HUES64 (cell line): Measurements from ENCODE around the gene RASSF1. TPM values are rescaled to one million over a fixed set of nuclear protein-coding genes. Genes with fewer than 3 reads are reported as not detected.

ENCODE experiments used
- H3K27ac ChIP-seq: 2 replicates; pipeline ENCODE4 v1.7.0; 2013; ENCODE audit warnings: low read depth, low read length, inconsistent platforms
- H3K27me3 ChIP-seq: 2 replicates; pipeline ENCODE4 v1.6.1; 2013; ENCODE audit warnings: mild to moderate bottlenecking, low read length; ENCODE audit not compliant: insufficient read depth
- H3K36me3 ChIP-seq: 2 replicates; pipeline ENCODE4 v1.6.1; 2013; ENCODE audit warnings: mild to moderate bottlenecking, low read length; ENCODE audit not compliant: insufficient read depth
- H3K4me1 ChIP-seq: 2 replicates; pipeline ENCODE4 v1.6.1; 2013; ENCODE audit warnings: mild to moderate bottlenecking, low read length, moderate library complexity; ENCODE audit not compliant: insufficient read depth
- H3K4me3 ChIP-seq: 2 replicates; pipeline ENCODE4 v1.5.1; 2013; ENCODE audit warnings: mild to moderate bottlenecking, low read length, moderate library complexity
- H3K9ac ChIP-seq: 2 replicates; pipeline ENCODE4 v1.6.1; 2013; ENCODE audit warnings: mild to moderate bottlenecking, low read depth, low read length
- H3K9me3 ChIP-seq: 2 replicates; pipeline ENCODE4 v1.6.1; 2013; ENCODE audit warnings: low read depth, low read length; ENCODE audit not compliant: insufficient read depth
- WGBS: fragments of 150-250, 120-280 bp; methylation state at CpG from one replicate; pipeline ENCODE4 v1.1.7; 2013; ENCODE audit warnings: missing lambda C conversion rate; 5-methylcytosine and 5-hydroxymethylcytosine counted together
- polyA plus RNA-seq, 2 experiments: library from polyadenylated mRNA; stranded (reverse); fragments of 50-300 nt; gene quantifications; one replicate each; pipeline ENCODE4 v1.2.3, GENCODE V29; 2013

RASSF1 gene
- 8.6 TPM for polyA plus RNA-seq (2013, experiment 1 of 2)
- 8.4 TPM for polyA plus RNA-seq (2013, experiment 2 of 2)

DNA sequence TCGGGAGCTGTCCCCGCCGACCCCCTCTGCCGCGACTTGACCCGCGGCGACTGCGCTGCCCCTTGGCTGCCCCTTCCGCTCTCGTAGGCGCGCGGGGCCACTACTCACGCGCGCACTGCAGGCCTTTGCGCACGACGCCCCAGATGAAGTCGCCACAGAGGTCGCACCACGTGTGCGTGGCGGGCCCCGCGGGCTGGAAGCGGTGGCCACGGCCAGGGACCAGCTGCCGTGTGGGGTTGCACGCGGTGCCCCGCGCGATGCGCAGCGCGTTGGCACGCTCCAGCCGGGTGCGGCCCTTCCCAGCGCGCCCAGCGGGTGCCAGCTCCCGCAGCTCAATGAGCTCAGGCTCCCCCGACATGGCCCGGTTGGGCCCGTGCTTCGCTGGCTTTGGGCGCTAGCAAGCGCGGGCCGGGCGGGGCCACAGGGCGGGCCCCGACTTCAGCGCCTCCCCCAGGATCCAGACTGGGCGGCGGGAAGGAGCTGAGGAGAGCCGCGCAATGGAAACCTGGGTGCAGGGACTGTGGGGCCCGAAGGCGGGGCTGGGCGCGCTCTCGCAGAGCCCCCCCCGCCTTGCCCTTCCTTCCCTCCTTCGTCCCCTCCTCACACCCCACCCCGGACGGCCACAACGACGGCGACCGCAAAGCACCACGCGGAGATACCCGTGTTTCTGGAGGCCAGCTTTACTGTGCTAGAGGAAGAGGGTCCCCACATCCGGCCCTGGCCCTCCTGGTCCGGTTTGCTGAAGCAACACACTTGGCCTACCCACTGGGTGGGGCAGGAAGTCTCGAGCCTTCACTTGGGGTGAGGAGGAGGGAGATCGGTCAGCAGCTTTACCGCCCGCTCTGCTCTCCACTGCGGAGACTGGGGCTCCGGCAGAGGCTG, at the start of gene RASSF1:
TSS of gene RASSF1 (minus strand) at position 389 of the 882 bp plus-strand sequence. CDS start at position 358, 31 bp downstream.
- 8% methylated on average over 85 of the region's 85 CpGs for WGBS
- peak within 1 kb of the TSS; percentile 57 for H3K4me3 ChIP-seq
- peak within 1 kb of the TSS; percentile 39; the same call in 1 of the 2 replicates for H3K9ac ChIP-seq
- no peaks in the 10 kb centered on the region for H3K9me3 ChIP-seq
- H3K36me3 ChIP-seq = no peaks in the 10 kb centered on the region
- peaks cover 64% of the 10 kb centered on the region for H3K27me3 ChIP-seq
- no peak within 1 kb of the TSS for H3K27ac ChIP-seq
- H3K4me1 ChIP-seq = 0 out of 2 replicates have a peak, but pooled peaks cover 12% of the 10 kb centered on the region

DNA sequence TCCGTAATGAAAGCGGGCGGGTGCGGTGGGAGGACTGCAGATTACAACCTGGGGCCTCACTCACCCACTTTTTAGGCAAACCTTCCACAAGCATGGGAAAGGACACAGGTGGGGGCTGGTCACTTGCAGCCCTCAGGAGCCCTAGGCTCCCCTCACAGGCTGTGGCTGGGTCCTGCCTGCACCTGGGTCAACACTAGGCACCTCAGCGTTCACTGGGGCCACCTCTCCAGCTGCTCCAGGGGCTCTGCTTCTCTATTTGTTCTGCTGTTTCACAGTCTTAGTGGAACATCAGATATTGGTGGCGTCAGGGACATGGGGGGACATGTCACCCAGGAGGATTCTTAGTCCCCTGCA, 48.8 kb upstream of the RASSF1 start:
- Histone ChIP-seq H3K4me3 (no peak overlapping the region), H3K9ac (no peak overlapping the region), H3K9me3 (no peaks in the 10 kb centered on the region), H3K27ac (no peak overlapping the region), H3K4me1 (no peaks in the 10 kb centered on the region), H3K27me3 (no peaks in the 10 kb centered on the region), H3K36me3 (no peaks in the 10 kb centered on the region)
- WGBS = 92% methylated on average over 6 of the region's 6 CpGs

DNA sequence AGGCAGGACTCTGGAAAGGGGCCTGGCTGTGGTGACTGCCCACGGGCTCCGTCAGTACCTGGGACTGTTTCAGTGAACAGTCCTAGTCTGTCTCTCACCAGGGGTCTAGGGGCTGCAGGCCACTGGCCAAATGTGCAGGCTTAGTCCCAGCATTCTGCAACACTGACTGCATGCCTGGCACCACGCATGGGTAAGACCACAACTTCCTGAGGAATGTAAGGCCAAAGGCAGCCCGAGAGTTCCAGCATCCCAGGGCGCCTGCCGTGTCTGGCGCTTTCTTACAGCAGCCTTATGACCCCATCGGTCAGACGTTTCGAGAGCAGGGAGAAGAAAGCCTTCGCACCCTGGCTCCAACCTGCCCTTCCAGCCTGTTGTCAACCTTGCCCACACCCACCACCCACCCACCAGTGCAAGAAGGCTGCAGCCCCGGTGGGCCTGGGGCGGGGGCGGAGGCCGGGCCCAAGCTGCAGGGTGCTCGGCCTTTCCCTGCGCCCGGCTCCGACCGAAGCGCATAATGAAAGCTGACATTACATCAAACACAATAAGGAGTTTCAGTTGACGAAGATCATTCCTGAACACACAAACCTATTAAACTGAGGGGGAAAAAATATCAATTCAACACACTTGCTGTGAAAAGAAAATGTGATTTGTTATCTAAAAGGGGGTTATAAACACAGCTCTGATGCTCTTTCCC, 48.2 kb upstream of the RASSF1 start:
- Histone ChIP-seq H3K4me3 (no peak overlapping the region), H3K9me3 (no peaks in the 10 kb centered on the region), H3K36me3 (no peaks in the 10 kb centered on the region), H3K27ac (no peak overlapping the region), H3K4me1 (no peaks in the 10 kb centered on the region), H3K9ac (no peak overlapping the region), H3K27me3 (no peaks in the 10 kb centered on the region)
- 83% methylated on average over 22 of the region's 22 CpGs for WGBS

DNA sequence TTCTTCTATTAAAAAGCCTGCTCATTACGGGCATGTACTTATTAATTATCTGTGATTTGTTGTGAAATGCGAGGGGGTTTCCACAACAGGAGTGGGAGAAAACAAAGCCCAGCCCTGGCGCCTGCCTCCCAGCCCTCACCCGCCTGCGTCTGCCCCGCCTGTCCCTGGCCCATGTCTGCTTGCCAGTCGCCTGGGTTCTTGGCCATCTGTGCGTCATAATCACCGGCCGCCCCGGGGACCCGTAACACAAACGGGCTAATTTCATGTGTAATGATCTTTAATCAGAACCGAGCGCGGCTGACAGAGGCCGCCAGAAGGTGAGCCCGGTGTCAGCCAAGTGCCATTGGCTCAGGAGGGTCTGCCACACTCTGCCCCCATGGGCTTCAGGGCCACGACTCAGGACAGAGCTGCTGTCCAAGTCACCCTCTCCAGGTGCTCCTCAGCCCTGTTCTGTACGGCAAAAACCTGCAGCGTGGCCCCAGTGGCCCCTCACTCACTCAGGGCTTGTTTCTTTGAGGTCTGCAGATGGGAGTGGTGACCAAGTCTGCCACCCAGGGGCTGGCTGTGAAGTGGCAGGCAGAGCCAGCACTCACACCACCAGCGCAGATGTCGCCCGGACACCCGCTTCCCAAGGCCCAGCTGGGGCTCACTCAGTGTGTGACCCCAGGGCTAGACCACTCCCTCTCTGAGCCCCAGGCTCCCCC, 47.5 kb upstream of the RASSF1 start:
- H3K27me3 ChIP-seq = no peaks in the 10 kb centered on the region
- H3K9ac ChIP-seq = no peak overlapping the region
- WGBS = 83% methylated on average over 25 of the region's 25 CpGs
- no peak overlapping the region for H3K27ac ChIP-seq
- H3K4me1 ChIP-seq = no peaks in the 10 kb centered on the region
- H3K4me3 ChIP-seq = no peak overlapping the region
- no peaks in the 10 kb centered on the region for H3K36me3 ChIP-seq
- no peaks in the 10 kb centered on the region for H3K9me3 ChIP-seq

GRCh38 chr3:50385754-50386153, 45.1 kb upstream of the RASSF1 start:
- Histone ChIP-seq H3K9me3 (no peaks in the 10 kb centered on the region), H3K27ac (no peak overlapping the region), H3K9ac (no peak overlapping the region), H3K4me3 (no peak overlapping the region), H3K27me3 (no peaks in the 10 kb centered on the region), H3K36me3 (no peaks in the 10 kb centered on the region), H3K4me1 (no peaks in the 10 kb centered on the region)
- 94% methylated on average over 11 of the region's 13 CpGs for WGBS

DNA sequence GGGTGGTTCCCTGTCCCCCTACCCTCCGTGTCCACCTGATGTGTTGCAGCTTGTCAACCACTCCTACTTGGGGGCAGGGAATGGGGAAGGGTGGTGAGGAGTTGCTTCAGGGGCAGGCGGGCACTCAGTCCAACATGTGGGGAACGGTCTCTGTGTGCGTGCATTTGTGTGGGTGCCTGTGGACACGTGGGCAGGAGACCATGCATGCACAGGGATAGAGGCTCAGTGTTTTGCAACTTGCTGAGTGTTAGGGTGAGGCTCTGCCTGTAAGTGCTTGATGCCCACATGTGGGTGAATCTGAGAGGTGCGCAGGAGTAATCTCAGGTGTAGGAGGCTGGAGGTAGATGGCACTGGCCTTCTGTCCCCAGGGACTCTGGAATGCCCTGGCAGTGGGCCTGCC, 43.1 kb upstream of the RASSF1 start:
- Histone ChIP-seq H3K36me3 (no peaks in the 10 kb centered on the region), H3K4me3 (no peak overlapping the region), H3K27ac (no peak overlapping the region), H3K27me3 (no peaks in the 10 kb centered on the region), H3K4me1 (no peaks in the 10 kb centered on the region), H3K9ac (no peak overlapping the region), H3K9me3 (no peaks in the 10 kb centered on the region)
- WGBS = 91% methylated on average over 6 of the region's 6 CpGs

DNA sequence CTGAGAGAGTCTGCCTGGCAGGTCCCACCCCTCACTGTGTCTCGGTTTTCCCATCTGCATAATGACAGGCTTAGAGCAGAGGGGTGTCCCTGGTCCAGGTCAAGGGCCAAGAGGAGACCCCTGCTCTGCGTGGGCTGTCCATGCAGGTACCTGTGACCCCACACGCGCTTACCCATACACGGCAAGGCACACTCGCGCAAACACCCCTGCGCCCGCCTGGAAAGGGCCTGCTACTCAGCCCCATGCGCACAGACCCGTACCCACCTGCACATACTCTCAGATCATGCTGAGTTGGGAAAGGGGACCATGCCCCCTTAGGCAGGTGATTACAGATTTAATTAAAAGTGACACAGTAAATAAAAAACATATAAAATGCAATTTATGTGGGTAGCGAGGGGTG, 42.1 kb upstream of the RASSF1 start:
- Histone ChIP-seq H3K4me1 (no peaks in the 10 kb centered on the region), H3K27me3 (no peaks in the 10 kb centered on the region), H3K36me3 (no peaks in the 10 kb centered on the region), H3K9me3 (no peaks in the 10 kb centered on the region), H3K4me3 (no peak overlapping the region), H3K9ac (no peak overlapping the region), H3K27ac (no peak overlapping the region)
- 88% methylated on average over 12 of the region's 12 CpGs for WGBS

DNA sequence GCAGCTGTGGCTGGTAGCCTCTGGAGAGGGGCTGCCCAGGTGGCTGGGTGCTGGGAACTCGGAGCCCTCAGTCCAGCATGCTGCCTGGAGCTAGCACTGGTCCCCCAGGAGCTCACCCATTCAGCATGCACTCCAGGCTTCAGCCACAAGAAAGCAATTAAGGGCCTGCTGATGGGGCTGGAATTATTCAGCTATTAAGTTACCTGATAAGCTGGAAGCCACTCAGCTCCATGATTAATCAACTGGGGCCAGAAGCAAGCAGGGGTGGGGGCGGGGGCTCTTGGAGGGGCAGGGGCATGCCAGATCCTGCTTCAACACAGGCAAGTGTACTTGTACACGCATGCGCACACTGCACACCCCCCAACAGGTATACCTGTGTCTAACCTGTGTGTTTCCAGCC, 40.7 kb upstream of the RASSF1 start:
- Histone ChIP-seq H3K4me3 (no peak overlapping the region), H3K27ac (no peak overlapping the region), H3K4me1 (no peaks in the 10 kb centered on the region), H3K9me3 (no peaks in the 10 kb centered on the region), H3K27me3 (no peaks in the 10 kb centered on the region), H3K9ac (no peak overlapping the region), H3K36me3 (no peaks in the 10 kb centered on the region)
- 93% methylated on average over 4 of the region's 4 CpGs for WGBS

GRCh38 chr3:50380405-50381085, 39.9 kb upstream of the RASSF1 start:
- Histone ChIP-seq H3K27ac (no peak overlapping the region), H3K4me1 (no peaks in the 10 kb centered on the region), H3K27me3 (no peaks in the 10 kb centered on the region), H3K36me3 (no peaks in the 10 kb centered on the region), H3K9ac (no peak overlapping the region), H3K4me3 (no peak overlapping the region), H3K9me3 (no peaks in the 10 kb centered on the region)
- 89% methylated on average over 17 of the region's 17 CpGs for WGBS

GRCh38 chr3:50378757-50379156, 38.1 kb upstream of the RASSF1 start:
- H3K4me1 ChIP-seq = no peaks in the 10 kb centered on the region
- no peak overlapping the region for H3K27ac ChIP-seq
- no peak overlapping the region for H3K4me3 ChIP-seq
- H3K9me3 ChIP-seq = no peaks in the 10 kb centered on the region
- no peak overlapping the region for H3K9ac ChIP-seq
- H3K27me3 ChIP-seq = no peaks in the 10 kb centered on the region
- 89% methylated on average over 17 of the region's 17 CpGs for WGBS
- H3K36me3 ChIP-seq = no peaks in the 10 kb centered on the region
